Gastroesophageal sphincter (tissue), 3 donors: ENCODE measurements around the gene C9orf72.

ENCODE experiments used
- CTCF ChIP-seq, 4 experiments: fragments of 200-600 bp in 2 of 4; fragments of 450-650 bp in 2 of 4; sonication (generic) in 1 of 4; IDR thresholded peaks; one replicate each; pipeline ENCODE4 v1.5.1; 2017 to 2019; ENCODE audit warnings: antibody characterized with exemption in 4 of 4, mild to moderate bottlenecking in 2 of 4, moderate library complexity in 2 of 4
- POLR2A ChIP-seq, 2 donors: fragments of 450-650 bp; IDR thresholded peaks; one replicate each; pipeline ENCODE4 v1.6.1; 2017; ENCODE audit warnings: antibody characterized with exemption in 2 of 2, mild to moderate bottlenecking in 2 of 2, moderate library complexity in 1 of 2

- TF ChIP-seq CTCF (IDR thresholded peaks at IDR 0.05) (no peak), POLR2A (IDR thresholded peaks at IDR 0.05) (no peak)
These were observed 26.6 kb upstream of the C9orf72 start for GRCh38 chr9:27599870-27600238.
